Neuronal stem cell (in vitro differentiated cells): ENCODE measurements around the gene CD99.
"Not testable (repeated sequence)": the region's sequence is repeated elsewhere in the genome, so short reads cannot be mapped to it uniquely, and the experiment has no call there.

Experiments used
- DNase-seq: peaks from one replicate; pipeline ENCODE4 v3.0.0-alpha.2; 2013; ENCODE audit warnings: low spot score
- H2AFZ ChIP-seq: one replicate; pipeline ENCODE4 v1.6.1; 2013; ENCODE audit warnings: mild to moderate bottlenecking, low read length, inconsistent platforms
- H2AK5ac ChIP-seq: 2 replicates; pipeline ENCODE4 v1.6.1; 2013; ENCODE audit warnings: low read depth, mild to moderate bottlenecking, inconsistent platforms, low read length, moderate library complexity, mixed read lengths
- H2BK120ac ChIP-seq: 2 replicates; pipeline ENCODE4 v1.6.1; 2013; ENCODE audit warnings: low read depth, mild to moderate bottlenecking, inconsistent platforms, low read length, moderate library complexity, mixed read lengths
- H2BK12ac ChIP-seq: one replicate; pipeline ENCODE4 v1.6.1; 2013; ENCODE audit warnings: low read length, inconsistent platforms
- H2BK15ac ChIP-seq: 2 replicates; pipeline ENCODE4 v1.6.1; 2013; ENCODE audit warnings: mild to moderate bottlenecking, low read length, inconsistent platforms, mixed read lengths
- H2BK5ac ChIP-seq: one replicate; pipeline ENCODE4 v1.6.1; 2013; ENCODE audit warnings: inconsistent platforms, mild to moderate bottlenecking, low read length, moderate library complexity
- H3K14ac ChIP-seq: one replicate; pipeline ENCODE4 v1.6.1; 2013; ENCODE audit warnings: low read length, inconsistent platforms
- H3K18ac ChIP-seq: 2 replicates; pipeline ENCODE4 v1.6.1; 2013; ENCODE audit warnings: low read length, inconsistent platforms
- H3K23ac ChIP-seq: 2 replicates; pipeline ENCODE4 v1.6.1; 2013; ENCODE audit warnings: low read depth, mild to moderate bottlenecking, mixed read lengths, low read length, inconsistent platforms; ENCODE audit not compliant: poor library complexity
- H3K27ac ChIP-seq: replicated peaks from 3 replicates; pipeline ENCODE4 v1.5.1; 2013; ENCODE audit warnings: low read length, inconsistent platforms
- H3K27me3 ChIP-seq, 3 experiments: 2 replicates each; pipeline ENCODE4 v1.6.1; 2013; ENCODE audit warnings: low read length in 3 of 3, mild to moderate bottlenecking in 2 of 3, inconsistent platforms in 1 of 3, low read depth in 1 of 3, mixed read lengths in 1 of 3, moderate library complexity in 1 of 3; ENCODE audit not compliant: control insufficient read depth in 3 of 3, insufficient read depth in 3 of 3
- H3K36me3 ChIP-seq, 2 donors: replicated peaks in 1 of 2; 2 replicates each; pipeline ENCODE4 v1.6.1; 2013; ENCODE audit warnings: low read length in 2 of 2; ENCODE audit not compliant: control insufficient read depth in 2 of 2, insufficient read depth in 2 of 2
- H3K4ac ChIP-seq: 2 replicates; pipeline ENCODE4 v1.6.1; 2013; ENCODE audit warnings: inconsistent platforms, mild to moderate bottlenecking, low read length, moderate library complexity
- H3K4me1 ChIP-seq, 2 donors: 1 replicate in 1 of 2; 2 replicates in 1 of 2; pipeline ENCODE4 v1.6.1; 2013; ENCODE audit warnings: low read length in 2 of 2, low read depth in 1 of 2; ENCODE audit not compliant: control insufficient read depth in 2 of 2, insufficient read depth in 1 of 2
- H3K4me2 ChIP-seq: one replicate; pipeline ENCODE4 v1.6.1; 2013; ENCODE audit warnings: mild to moderate bottlenecking, low read length, inconsistent platforms; ENCODE audit not compliant: insufficient read depth, poor library complexity, severe bottlenecking
- H3K4me3 ChIP-seq, 2 donors: 2 replicates each; pipeline ENCODE4 v1.5.1; 2013; ENCODE audit warnings: low read length in 2 of 2, mild to moderate bottlenecking in 2 of 2, inconsistent platforms in 1 of 2, moderate library complexity in 1 of 2
- H3K79me1 ChIP-seq: one replicate; pipeline ENCODE4 v1.6.1; 2013; ENCODE audit warnings: low read depth, mild to moderate bottlenecking, inconsistent platforms, low read length, moderate library complexity
- H3K9ac ChIP-seq: one replicate; pipeline ENCODE4 v1.6.1; 2013; ENCODE audit warnings: mild to moderate bottlenecking, low read depth, low read length, inconsistent platforms; ENCODE audit not compliant: poor library complexity
- H3K9me3 ChIP-seq, 2 donors: replicated peaks in 1 of 2; 2 replicates each; pipeline versions ENCODE3 to v1.6.1; 2013; ENCODE audit warnings: low read length in 2 of 2, mild to moderate bottlenecking in 2 of 2, inconsistent platforms in 1 of 2, low read depth in 1 of 2, mixed read lengths in 1 of 2, moderate library complexity in 1 of 2; ENCODE audit not compliant: control insufficient read depth in 2 of 2, insufficient read depth in 1 of 2
- H4K8ac ChIP-seq: one replicate; pipeline ENCODE4 v1.6.1; 2013; ENCODE audit warnings: low read depth, mild to moderate bottlenecking, inconsistent platforms, low read length, moderate library complexity
- H4K91ac ChIP-seq: one replicate; pipeline ENCODE4 v1.6.1; 2013; ENCODE audit warnings: low read length, low read depth, mild to moderate bottlenecking, inconsistent platforms; ENCODE audit not compliant: poor library complexity
- WGBS, 2 donors: extraction: QIAGEN DNeasy Blood & Tissue Kit; methylation state at CpG; one replicate each; pipeline ENCODE4 v1.1.7; 2013; ENCODE audit warnings: missing lambda C conversion rate in 2 of 2, mixed read lengths in 1 of 2; ENCODE audit not compliant: insufficient read length in 2 of 2, insufficient replicate concordance in 1 of 2; ENCODE audit errors: extremely low coverage in 2 of 2; 5-methylcytosine and 5-hydroxymethylcytosine counted together

CD99 gene

DNA sequence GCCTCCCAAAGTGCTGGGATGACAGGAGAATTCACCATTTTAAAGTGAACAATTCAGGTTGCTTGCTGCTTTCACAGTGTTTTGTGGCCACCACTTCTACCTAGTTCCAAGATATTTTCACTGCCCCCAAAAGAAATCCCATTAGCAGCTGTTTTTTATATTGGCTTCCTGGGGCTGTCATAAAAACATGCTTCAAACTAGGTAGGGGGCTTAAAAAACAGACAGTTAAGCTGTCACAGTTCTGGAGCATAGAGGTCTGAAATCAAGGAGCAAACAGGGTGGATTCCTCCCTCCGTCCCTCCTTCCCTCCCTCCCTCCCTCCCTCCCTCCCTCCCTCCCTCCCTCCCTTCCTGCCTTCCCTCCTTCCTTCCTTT, 57.7 kb downstream of the CD99 start:
- no peak for DNase-seq
- Histone ChIP-seq H2AK5ac (no peak overlapping the region), H3K9me3 (peaks cover 0 to 2% of the 10 kb centered on the region in 2 donors), H3K23ac (no peak overlapping the region), H2BK120ac (no peak overlapping the region), H3K4ac (no peak overlapping the region), H3K14ac (no peak overlapping the region), H3K79me1 (no peaks in the 10 kb centered on the region), H2BK5ac (no peak overlapping the region), H4K8ac (no peak overlapping the region), H4K91ac (no peak overlapping the region), H2AFZ (no peak overlapping the region), H3K4me2 (no peak overlapping the region), H3K27ac (no peak overlapping the region), H3K36me3 (peaks cover 0 to under 1% of the 10 kb centered on the region in 2 donors), H3K4me3 (no peak overlapping the region), H2BK12ac (no peak overlapping the region), H3K9ac (no peak overlapping the region), H3K18ac (no peak overlapping the region), H2BK15ac (no peak overlapping the region), H3K27me3 (no peaks in the 10 kb centered on the region), H3K4me1 (no peaks in the 10 kb centered on the region)
- no CpG with 5 or more reads among the region's 1 CpG for WGBS, 2 donors

GRCh38 chrX:2751291-2751690, 60.2 kb downstream of the CD99 start:
- Histone ChIP-seq H3K27ac (no peak overlapping the region), H3K23ac (no peak overlapping the region), H2AFZ (no peak overlapping the region), H3K18ac (no peak overlapping the region), H4K91ac (no peak overlapping the region), H2BK120ac (no peak overlapping the region), H2AK5ac (no peak overlapping the region), H3K4me2 (no peak overlapping the region), H3K9me3 (peaks cover 0 to 2% of the 10 kb centered on the region in 2 donors), H3K36me3 (no peaks in the 10 kb centered on the region), H3K14ac (no peak overlapping the region), H2BK15ac (no peak overlapping the region), H3K4me1 (no peaks in the 10 kb centered on the region), H3K4ac (no peak overlapping the region), H3K9ac (no peak overlapping the region), H3K79me1 (no peaks in the 10 kb centered on the region), H3K4me3 (no peak overlapping the region), H4K8ac (no peak overlapping the region), H2BK5ac (no peak overlapping the region), H3K27me3 (no peaks in the 10 kb centered on the region), H2BK12ac (no peak overlapping the region)
- DNase-seq: no peak
- no CpG with 5 or more reads among the region's 3 CpGs for WGBS, 2 donors

DNA sequence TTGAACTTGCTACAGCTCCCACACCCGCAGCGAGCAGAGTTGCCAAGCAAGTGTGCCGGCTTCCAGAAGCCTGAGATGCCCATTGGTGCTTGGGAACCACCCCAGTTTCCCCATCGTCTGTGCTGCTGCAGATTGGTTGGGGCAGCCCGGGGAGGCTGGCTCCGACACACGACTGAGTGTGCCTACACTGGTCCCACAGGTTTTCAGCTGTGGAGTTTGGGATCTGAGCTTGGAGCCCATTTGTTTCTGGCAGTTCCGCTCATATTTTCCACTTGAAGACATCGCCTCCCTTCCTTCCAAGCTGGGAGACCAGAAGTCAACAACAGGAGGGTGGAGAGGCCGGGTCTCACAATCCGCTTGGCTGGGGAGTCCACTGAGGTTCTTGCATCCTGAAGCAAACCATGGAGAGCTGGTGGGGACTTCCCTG, 60.8 kb downstream of the CD99 start, which contains the start of gene XG:
Gene XG, plus strand, starts transcription at position 167 of the 427 bp plus-strand sequence. Its CDS starts 235 bp downstream, at position 402.
- not testable (repeated sequence) for H2AFZ ChIP-seq, H2BK5ac ChIP-seq, H3K27ac ChIP-seq, H3K9ac ChIP-seq, H3K27me3 ChIP-seq, H3K4me3 ChIP-seq, H2BK120ac ChIP-seq, H2AK5ac ChIP-seq, H3K23ac ChIP-seq, H4K91ac ChIP-seq, H3K4ac ChIP-seq, H4K8ac ChIP-seq, H3K14ac ChIP-seq, H2BK15ac ChIP-seq, H3K18ac ChIP-seq, H3K4me1 ChIP-seq, H3K4me2 ChIP-seq, H3K79me1 ChIP-seq, H3K36me3 ChIP-seq, H3K9me3 ChIP-seq, DNase-seq, H2BK12ac ChIP-seq
- no CpG with 5 or more reads among the region's 11 CpGs for WGBS, 2 donors

DNA sequence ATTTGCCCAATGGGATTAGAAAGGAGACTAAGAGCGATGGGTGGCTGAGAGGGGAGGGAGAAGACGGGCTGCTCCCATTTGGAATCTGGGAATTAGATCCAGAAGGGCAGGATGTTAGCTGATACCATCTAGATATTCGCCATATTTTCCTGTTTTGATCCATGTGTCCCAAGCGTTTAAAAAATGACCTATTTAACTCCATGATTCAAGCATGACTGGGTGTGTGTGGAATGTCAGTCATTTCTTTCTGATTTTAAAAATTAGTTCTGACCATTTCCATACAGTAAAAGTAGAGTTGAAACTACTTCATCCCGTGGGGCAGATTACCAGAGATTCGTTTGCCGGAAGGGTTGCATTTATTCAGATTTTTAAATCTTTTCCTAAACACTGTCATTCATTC, 61.3 kb downstream of the CD99 start:
- H3K4me3 ChIP-seq, H2BK5ac ChIP-seq, H3K18ac ChIP-seq, H2BK12ac ChIP-seq, H2AK5ac ChIP-seq, DNase-seq, H3K79me1 ChIP-seq, H2AFZ ChIP-seq, H3K4me1 ChIP-seq, H3K4ac ChIP-seq, H3K27me3 ChIP-seq, H3K9me3 ChIP-seq, H3K36me3 ChIP-seq, H2BK120ac ChIP-seq, H3K27ac ChIP-seq, H3K14ac ChIP-seq, H3K23ac ChIP-seq, H3K9ac ChIP-seq, H3K4me2 ChIP-seq, H2BK15ac ChIP-seq, H4K8ac ChIP-seq, H4K91ac ChIP-seq: not testable (repeated sequence)
- no CpG with 5 or more reads among the region's 7 CpGs for WGBS, 2 donors
